BE2C (cell line): ENCODE measurements around the gene GPRC5B.

Source experiments
- DNase-seq: peaks from one replicate; pipeline ENCODE4 v3.0.0-alpha.2; 2020
- H3K27me3 ChIP-seq: fragments of 250-450 bp; sonication (Bioruptor Pico); 2 replicates; pipeline ENCODE4 v1.5.1; 2020; ENCODE audit warnings: mild to moderate bottlenecking
- H3K36me3 ChIP-seq: fragments of 250-450 bp; sonication (Bioruptor Pico); 2 replicates; pipeline ENCODE4 v1.5.1; 2020; ENCODE audit warnings: mild to moderate bottlenecking
- H3K4me1 ChIP-seq: fragments of 250-450 bp; sonication (Bioruptor Pico); 2 replicates; pipeline ENCODE4 v1.5.1; 2020
- H3K4me3 ChIP-seq: 2 replicates; pipeline ENCODE4 v1.5.1; 2011; ENCODE audit warnings: low read depth, low read length
- H3K9me3 ChIP-seq: fragments of 250-450 bp; sonication (Bioruptor Pico); 2 replicates; pipeline ENCODE4 v1.5.1; 2020
- CTCF ChIP-seq: IDR thresholded peaks from 2 replicates; pipeline ENCODE4 v1.5.1; 2012; ENCODE audit warnings: mild to moderate bottlenecking, low read depth, low read length

GPRC5B gene

GRCh38 chr16:19892902-19893301 lies 8.3 kb upstream of the GPRC5B start:
- TF ChIP-seq CTCF, result no peak
- Histone ChIP-seq H3K9me3 (no peaks in the 10 kb centered on the region), H3K27me3 (no peaks in the 10 kb centered on the region), H3K4me1 (no peaks in the 10 kb centered on the region), H3K4me3 (no peak overlapping the region), H3K36me3 (no peaks in the 10 kb centered on the region)
- DNase-seq, result no peak

- no peaks in the 10 kb centered on the region for H3K36me3 ChIP-seq
- no peaks in the 10 kb centered on the region for H3K9me3 ChIP-seq
- TF ChIP-seq CTCF, result no peak
- no peak overlapping the region for H3K4me3 ChIP-seq
- no peak for DNase-seq
- H3K27me3 ChIP-seq, result no peaks in the 10 kb centered on the region
- H3K4me1 ChIP-seq, result no peaks in the 10 kb centered on the region
These were observed 6.3 kb upstream of the GPRC5B start for GRCh38 chr16:19890901-19891300.

GRCh38 chr16:19888834-19889233 lies 4.2 kb upstream of the GPRC5B start:
- Histone ChIP-seq H3K4me1 (no peaks in the 10 kb centered on the region), H3K36me3 (no peaks in the 10 kb centered on the region), H3K9me3 (no peaks in the 10 kb centered on the region), H3K4me3 (no peak overlapping the region), H3K27me3 (no peaks in the 10 kb centered on the region)
- no peak for TF ChIP-seq CTCF
- DNase-seq, result no peak

- no peaks in the 10 kb centered on the region for H3K9me3 ChIP-seq
- peak; percentile 100 for TF ChIP-seq CTCF
- H3K36me3 ChIP-seq, result no peaks in the 10 kb centered on the region
- no peaks in the 10 kb centered on the region for H3K4me1 ChIP-seq
- H3K27me3 ChIP-seq, result peaks cover 8% of the 10 kb centered on the region
- H3K4me3 ChIP-seq, result no peak overlapping the region
- DNase-seq, result peak; percentile 74
These were observed 1.7 kb upstream of the GPRC5B start for GRCh38 chr16:19886073-19886941.

GRCh38 chr16:19885451-19886072 lies 914 bp upstream of the GPRC5B start:
- Histone ChIP-seq H3K9me3 (no peaks in the 10 kb centered on the region), H3K4me1 (no peaks in the 10 kb centered on the region), H3K4me3 (no peak overlapping the region), H3K36me3 (no peaks in the 10 kb centered on the region), H3K27me3 (peaks cover 8% of the 10 kb centered on the region)
- no peak for DNase-seq
- no peak for TF ChIP-seq CTCF

GRCh38 chr16:19883966-19884485 lies 622 bp downstream of the GPRC5B start:
- Histone ChIP-seq H3K4me1 (no peaks in the 10 kb centered on the region; the same call in 1 of the 2 replicates), H3K27me3 (peaks cover 8% of the 10 kb centered on the region), H3K4me3 (peak overlapping the region; percentile 58), H3K9me3 (no peaks in the 10 kb centered on the region), H3K36me3 (no peaks in the 10 kb centered on the region)
- no peak for TF ChIP-seq CTCF
- DNase-seq, result peak; percentile 16
